ENCODE measurements around the gene CYBA. TPM values are rescaled to one million over a fixed set of nuclear protein-coding genes. Genes with fewer than 3 reads are reported as not detected.

CYBA gene
- 100 to 1,000 TPM; 208 to 237 TPM for total RNA-seq
- 1,129 TPM for polyA plus RNA-seq

GRCh38 chr16:88650749-88651275, at the start of gene CYBA:
Gene CYBA (minus strand): TSS chr16:88651053. CDS start chr16:88651013, 40 bp downstream.
- ChIA-PET CTCF (interaction anchor here (1.9 kb wide), 1 partner anchor 87 kb away, joined by 5 read pairs; no protein-coding TSS in a partner anchor), POLR2A (interaction anchor here (0.5 to 3.3 kb wide), 4 partner anchors 9 to 51 kb away, joined by 3 to 9 read pairs (median 5); no protein-coding TSS in a partner anchor)
- Histone ChIP-seq H3K27ac (ENCODE audit: low read depth, low read length) (peak within 1 kb of the TSS; percentile 95), H3K4me1 (ENCODE audit: insufficient read depth, low read length) (peaks cover 24% of the 10 kb centered on the region), H3K4me3 (ENCODE audit: low read length) (peak within 1 kb of the TSS; percentile 96), H3K9me3 (ENCODE audit: low read length) (no peaks in the 10 kb centered on the region), H3K36me3 (ENCODE audit: insufficient read depth, low read length) (peaks cover 5% of the 10 kb centered on the region), H3K27me3 (ENCODE audit: insufficient read depth, low read length, poor library complexity, severe bottlenecking) (no peaks in the 10 kb centered on the region)
- Mint-ChIP-seq H3K27ac (peak within 1 kb of the TSS; percentile 80 to 100 (median 95)), H3K27me3 (peaks cover 0 to 2% of the 10 kb centered on the region in 2 donors), H3K4me1 (peaks cover 13 to 39% (median 13%) of the 10 kb centered on the region in 3 donors), H3K4me3 (peak within 1 kb of the TSS; percentile 90 to 98 (median 95)), H3K9me3 (no peaks in the 10 kb centered on the region), H3K36me3 (peaks cover 0 to 48% (median 0%) of the 10 kb centered on the region in 3 donors)
- peak; percentile 76 to 90 (median 83) for DNase-seq

GRCh38 chr16:88700322-88700635, 49.4 kb upstream of the CYBA start:
- Histone ChIP-seq H3K27me3 (ENCODE audit: insufficient read depth, low read length, poor library complexity, severe bottlenecking) (no peaks in the 10 kb centered on the region), H3K27ac (ENCODE audit: low read depth, low read length) (peak overlapping the region; percentile 93), H3K4me1 (ENCODE audit: insufficient read depth, low read length) (peaks cover 76% of the 10 kb centered on the region), H3K36me3 (ENCODE audit: insufficient read depth, low read length) (peaks cover 33% of the 10 kb centered on the region), H3K9me3 (ENCODE audit: low read length) (no peaks in the 10 kb centered on the region), H3K4me3 (ENCODE audit: low read length) (peak overlapping the region; percentile 97)
- ChIA-PET CTCF (interaction anchor here (0.8 to 5.9 kb wide), 7 partner anchors 13 to 93 kb away, joined by 3 to 29 read pairs (median 4); no protein-coding TSS in a partner anchor), POLR2A (interaction anchor here (0.7 to 4.2 kb wide), 8 partner anchors 9 to 130 kb away, joined by 3 to 26 read pairs (median 8); partner anchors contain the start of genes CYBA, MVD and ZC3H18)
- peaks cover 0 to 4% of the 10 kb centered on the region in 2 donors for H3K27me3 Mint-ChIP-seq
- H3K4me1 Mint-ChIP-seq, result peaks cover 37 to 62% (median 53%) of the 10 kb centered on the region in 3 donors
- no peak for DNase-seq
- no peaks in the 10 kb centered on the region for H3K9me3 Mint-ChIP-seq
- H3K4me3 Mint-ChIP-seq, result peak overlapping the region; percentile 94 to 97 (median 96)
- H3K27ac Mint-ChIP-seq, result peak overlapping the region; percentile 92 to 100 (median 99)
- peaks cover 0 to 86% (median 0%) of the 10 kb centered on the region in 3 donors for H3K36me3 Mint-ChIP-seq

DNA sequence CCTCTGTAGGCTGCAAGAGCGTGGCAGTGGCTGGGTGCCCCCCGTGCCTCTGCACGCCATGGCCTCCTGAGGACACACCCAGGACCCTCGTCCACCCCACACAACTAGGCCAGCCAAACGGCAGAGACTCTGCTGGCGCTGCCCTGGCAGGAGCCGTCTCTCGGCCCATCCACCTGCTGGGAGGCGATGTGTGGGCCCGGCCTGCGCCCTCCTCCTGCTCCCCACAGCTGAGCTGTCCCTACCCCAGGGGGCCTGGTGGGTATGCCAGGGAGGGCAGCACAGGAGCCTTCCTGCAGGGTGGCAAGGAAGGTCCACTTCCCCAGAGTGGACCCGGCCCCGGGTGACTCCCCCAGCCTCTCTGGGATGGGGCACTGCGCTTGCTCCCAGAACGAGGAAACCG, 48.3 kb upstream of the CYBA start:
- ChIA-PET CTCF (interaction anchor here (5.9 kb wide), 1 partner anchor 18 kb away, joined by 29 read pairs; no protein-coding TSS in a partner anchor), POLR2A (no interaction called here)
- Mint-ChIP-seq H3K27ac (peak overlapping the region in 2 of 8 donors; percentile 99), H3K36me3 (peaks cover 0 to 82% (median 0%) of the 10 kb centered on the region in 3 donors), H3K27me3 (peaks cover 0 to 4% of the 10 kb centered on the region in 2 donors), H3K9me3 (no peaks in the 10 kb centered on the region), H3K4me1 (peaks cover 26 to 60% (median 46%) of the 10 kb centered on the region in 3 donors), H3K4me3 (peak overlapping the region in 2 of 7 donors; percentile 13 to 97)
- Histone ChIP-seq H3K27ac (ENCODE audit: low read depth, low read length) (no peak overlapping the region), H3K36me3 (ENCODE audit: insufficient read depth, low read length) (peaks cover 33% of the 10 kb centered on the region), H3K4me3 (ENCODE audit: low read length) (no peak overlapping the region), H3K9me3 (ENCODE audit: low read length) (no peaks in the 10 kb centered on the region), H3K27me3 (ENCODE audit: insufficient read depth, low read length, poor library complexity, severe bottlenecking) (no peaks in the 10 kb centered on the region), H3K4me1 (ENCODE audit: insufficient read depth, low read length) (peaks cover 65% of the 10 kb centered on the region)
- no peak for DNase-seq

GRCh38 chr16:88698646-88699045, 47.8 kb upstream of the CYBA start:
- peaks cover 0 to 4% of the 10 kb centered on the region in 2 donors for H3K27me3 Mint-ChIP-seq
- CTCF ChIA-PET, result interaction anchor here (1.0 to 5.9 kb wide), 2 partner anchors 11 to 17 kb away, joined by 4 to 29 read pairs; no protein-coding TSS in a partner anchor

GRCh38 chr16:88697831-88698615, 47.2 kb upstream of the CYBA start:
- H3K4me3 ChIP-seq (ENCODE audit: low read length), result no peak overlapping the region
- Mint-ChIP-seq H3K4me3 (peak overlapping the region in 5 of 7 donors; percentile 8 to 82 (median 24)), H3K4me1 (peaks cover 22 to 56% (median 37%) of the 10 kb centered on the region in 3 donors), H3K9me3 (no peaks in the 10 kb centered on the region), H3K27me3 (peaks cover 0 to 2% of the 10 kb centered on the region in 2 donors), H3K36me3 (peaks cover 0 to 71% (median 0%) of the 10 kb centered on the region in 3 donors), H3K27ac (peak overlapping the region in 5 of 8 donors; percentile 60 to 99 (median 73))
- no peak overlapping the region for H3K27ac ChIP-seq (ENCODE audit: low read depth, low read length)
- ChIA-PET POLR2A (no interaction called here), CTCF (interaction anchor here (1.0 to 5.9 kb wide), 3 partner anchors 10 to 35 kb away, joined by 3 to 29 read pairs (median 4); partner anchors contain the start of gene MVD)
- DNase-seq, result peak in 1 of 5 donors; percentile 41
- H3K9me3 ChIP-seq (ENCODE audit: low read length), result no peaks in the 10 kb centered on the region
- H3K36me3 ChIP-seq (ENCODE audit: insufficient read depth, low read length), result peaks cover 33% of the 10 kb centered on the region
- H3K4me1 ChIP-seq (ENCODE audit: insufficient read depth, low read length), result peaks cover 56% of the 10 kb centered on the region
- H3K27me3 ChIP-seq (ENCODE audit: insufficient read depth, low read length, poor library complexity, severe bottlenecking), result no peaks in the 10 kb centered on the region

More at GRCh38 chr16:88698646-88699045, 47.8 kb upstream of the CYBA start:
- Mint-ChIP-seq H3K4me3 (peak overlapping the region in 2 of 7 donors; percentile 13 to 27), H3K9me3 (no peaks in the 10 kb centered on the region), H3K4me1 (peaks cover 21 to 58% (median 42%) of the 10 kb centered on the region in 3 donors), H3K27ac (peak overlapping the region in 5 of 8 donors; percentile 60 to 99 (median 73)), H3K36me3 (peaks cover 0 to 77% (median 0%) of the 10 kb centered on the region in 3 donors)
- Histone ChIP-seq H3K36me3 (ENCODE audit: insufficient read depth, low read length) (peaks cover 33% of the 10 kb centered on the region), H3K4me3 (ENCODE audit: low read length) (no peak overlapping the region), H3K27me3 (ENCODE audit: insufficient read depth, low read length, poor library complexity, severe bottlenecking) (no peaks in the 10 kb centered on the region), H3K27ac (ENCODE audit: low read depth, low read length) (no peak overlapping the region), H3K9me3 (ENCODE audit: low read length) (no peaks in the 10 kb centered on the region), H3K4me1 (ENCODE audit: insufficient read depth, low read length) (peaks cover 60% of the 10 kb centered on the region)
- DNase-seq, result peak in 1 of 5 donors; percentile 17
- POLR2A ChIA-PET, result no interaction called here

DNA sequence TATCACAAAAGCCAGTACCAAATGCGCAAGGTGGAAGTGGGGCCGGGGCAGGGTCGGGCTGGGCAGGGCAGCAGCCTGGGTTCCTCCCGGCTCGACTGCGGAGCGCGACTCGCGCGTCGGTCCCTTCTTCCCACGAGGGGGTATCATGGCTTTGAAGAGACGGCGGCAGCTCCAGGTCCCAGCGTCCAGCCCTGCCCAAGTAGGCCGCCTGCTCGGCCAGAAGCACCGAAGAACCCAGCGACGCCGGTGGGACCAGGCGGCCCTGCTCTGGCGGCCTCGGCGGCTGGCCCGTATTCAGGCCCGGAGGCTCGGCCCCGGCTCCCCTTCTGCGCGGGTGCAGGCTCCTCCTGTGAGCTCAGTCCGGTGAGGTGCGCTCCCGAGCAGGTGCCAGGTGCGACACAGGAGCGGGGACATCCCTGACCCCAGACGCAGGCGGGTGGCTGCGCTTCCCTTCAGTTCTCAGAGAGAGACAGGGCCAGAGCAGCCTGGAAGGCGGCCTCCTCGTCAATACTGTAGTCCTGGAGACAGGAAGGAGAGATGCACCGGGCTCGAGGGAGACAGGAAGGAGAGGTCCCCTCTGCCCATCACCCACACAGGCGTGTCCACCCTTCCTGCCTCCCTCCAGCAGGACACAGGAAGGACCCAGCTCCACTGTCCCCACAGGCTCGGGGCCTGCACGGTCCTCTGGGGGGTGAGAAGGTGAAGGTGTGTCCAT, 46.4 kb upstream of the CYBA start:
- peaks cover 0 to 64% (median 0%) of the 10 kb centered on the region in 3 donors for H3K36me3 Mint-ChIP-seq
- CTCF ChIA-PET, result interaction anchor here (1.5 kb wide), 1 partner anchor 34 kb away, joined by 3 read pairs; the partner anchor contains the start of gene MVD
- peaks cover 56% of the 10 kb centered on the region for H3K4me1 ChIP-seq (ENCODE audit: insufficient read depth, low read length)

DNA sequence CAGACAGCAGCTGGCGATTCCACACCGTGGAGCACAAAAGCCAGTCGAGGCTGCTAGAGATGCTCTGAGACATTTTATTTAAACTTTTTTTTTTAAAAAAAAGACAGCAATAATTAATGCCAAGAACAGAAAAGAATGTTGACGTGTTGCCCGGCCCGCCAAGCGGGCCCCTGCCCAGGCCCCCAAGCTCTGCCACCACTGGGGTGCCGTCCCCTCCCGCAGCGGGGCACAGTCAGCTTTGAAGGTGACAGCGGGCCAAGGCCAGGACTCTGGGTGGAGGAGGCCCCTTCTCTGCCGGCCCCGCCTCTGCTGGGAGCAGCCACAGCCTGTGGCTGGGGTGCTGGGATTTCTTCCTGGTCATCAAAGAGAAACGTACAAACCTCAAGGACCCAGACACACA, 45.6 kb upstream of the CYBA start:
- CTCF ChIA-PET, result interaction anchor here (1.2 to 1.6 kb wide), 2 partner anchors 9 to 11 kb away, joined by 4 to 6 read pairs; no protein-coding TSS in a partner anchor

More for the DNA sequence above, 46.4 kb upstream of the CYBA start:
- peaks cover 0 to 2% of the 10 kb centered on the region in 2 donors for H3K27me3 Mint-ChIP-seq
- Histone ChIP-seq H3K36me3 (ENCODE audit: insufficient read depth, low read length) (peaks cover 33% of the 10 kb centered on the region), H3K4me3 (ENCODE audit: low read length) (no peak overlapping the region), H3K27ac (ENCODE audit: low read depth, low read length) (no peak overlapping the region), H3K9me3 (ENCODE audit: low read length) (no peaks in the 10 kb centered on the region), H3K27me3 (ENCODE audit: insufficient read depth, low read length, poor library complexity, severe bottlenecking) (no peaks in the 10 kb centered on the region)
- peak overlapping the region in 2 of 7 donors; percentile 22 to 24 for H3K4me3 Mint-ChIP-seq
- POLR2A ChIA-PET, result no interaction called here
- H3K4me1 Mint-ChIP-seq, result peaks cover 21 to 58% (median 37%) of the 10 kb centered on the region in 3 donors
- DNase-seq, result no peak
- H3K9me3 Mint-ChIP-seq, result no peaks in the 10 kb centered on the region
- H3K27ac Mint-ChIP-seq, result peak overlapping the region in 5 of 8 donors; percentile 11 to 99 (median 77)

More for the DNA sequence above, 45.6 kb upstream of the CYBA start:
- no peak overlapping the region for H3K27ac ChIP-seq (ENCODE audit: low read depth, low read length)
- H3K4me1 ChIP-seq (ENCODE audit: insufficient read depth, low read length), result peaks cover 56% of the 10 kb centered on the region
- POLR2A ChIA-PET, result no interaction called here
- no peak for DNase-seq
- Mint-ChIP-seq H3K4me3 (no peak overlapping the region), H3K4me1 (peaks cover 26 to 67% (median 42%) of the 10 kb centered on the region in 3 donors), H3K36me3 (peaks cover 0 to 56% (median 0%) of the 10 kb centered on the region in 3 donors), H3K27ac (peak overlapping the region in 3 of 8 donors; percentile 11 to 99 (median 40)), H3K9me3 (no peaks in the 10 kb centered on the region), H3K27me3 (peaks cover 0 to 2% of the 10 kb centered on the region in 2 donors)
- no peaks in the 10 kb centered on the region for H3K9me3 ChIP-seq (ENCODE audit: low read length)
- H3K36me3 ChIP-seq (ENCODE audit: insufficient read depth, low read length), result peaks cover 33% of the 10 kb centered on the region
- no peak overlapping the region for H3K4me3 ChIP-seq (ENCODE audit: low read length)
- H3K27me3 ChIP-seq (ENCODE audit: insufficient read depth, low read length, poor library complexity, severe bottlenecking), result no peaks in the 10 kb centered on the region
